Muscle of leg (tissue), 11 donors: ENCODE measurements around the gene TGFBRAP1. TPM values are rescaled to one million over a fixed set of nuclear protein-coding genes. Genes with fewer than 3 reads are reported as not detected.
A peak's percentile ranks its signal among the peaks of the same experiment; 100 is the strongest.

Experiments
- DNase-seq: peaks from one replicate; pipeline ENCODE4 v3.0.0; 2013
- H3K27ac ChIP-seq: one replicate; pipeline ENCODE4 v1.5.1; 2013; ENCODE audit warnings: mild to moderate bottlenecking, low read length, control low read depth
- H3K27me3 ChIP-seq: one replicate; pipeline ENCODE4 v1.6.1; 2013; ENCODE audit warnings: low read length; ENCODE audit not compliant: control insufficient read depth, insufficient read depth
- H3K36me3 ChIP-seq: one replicate; pipeline ENCODE4 v1.6.1; 2013; ENCODE audit warnings: low read length; ENCODE audit not compliant: control insufficient read depth, insufficient read depth
- H3K4me1 ChIP-seq: one replicate; pipeline ENCODE4 v1.6.1; 2013; ENCODE audit warnings: low read length; ENCODE audit not compliant: control insufficient read depth, insufficient read depth
- H3K4me3 ChIP-seq: one replicate; pipeline ENCODE4 v1.5.1; 2013; ENCODE audit warnings: low read length, control low read depth
- H3K9me3 ChIP-seq: replicated peaks from 2 replicates; pipeline ENCODE4 v1.6.1; 2013; ENCODE audit warnings: low read depth, low read length; ENCODE audit not compliant: control insufficient read depth
- WGBS: methylation state at CpG from one replicate; pipeline ENCODE4 v1.1.5; 2013; ENCODE audit warnings: missing lambda C conversion rate; ENCODE audit not compliant: insufficient coverage; 5-methylcytosine and 5-hydroxymethylcytosine counted together
- polyA plus RNA-seq, 8 donors: library from polyadenylated mRNA; unstranded; fragments of 120-200 nt; gene quantifications; one replicate each; pipeline versions ENCODE4 v1.2.1 to v1.2.3, GENCODE V29; 2013; ENCODE audit warnings: inconsistent platforms in 1 of 8, low replicate concordance in 1 of 8; ENCODE audit not compliant: insufficient read length in 8 of 8, insufficient read depth in 1 of 8
- total RNA-seq: library from RNA; stranded (reverse); fragments of 120-200 nt; gene quantifications from one replicate; pipeline ENCODE4 v1.2.4, GENCODE V29; 2013

Gene TGFBRAP1
- total and polyA plus RNA-seq, 9 donors, result 7.1 to 10.5 (median 8.5) TPM

GRCh38 chr2:105283532-105283931, 46.0 kb downstream of the TGFBRAP1 start:
- Histone ChIP-seq H3K27ac (no peak overlapping the region), H3K36me3 (peaks cover 62% of the 10 kb centered on the region), H3K9me3 (no peaks in the 10 kb centered on the region), H3K27me3 (no peaks in the 10 kb centered on the region), H3K4me3 (no peak overlapping the region), H3K4me1 (no peaks in the 10 kb centered on the region)
- no peak for DNase-seq
- WGBS, result 83% methylated on average over 1 of the region's 4 CpGs

GRCh38 chr2:105280281-105280680, 49.3 kb downstream of the TGFBRAP1 start:
- H3K27ac ChIP-seq, result no peak overlapping the region
- no peak overlapping the region for H3K4me3 ChIP-seq
- H3K36me3 ChIP-seq, result peaks cover 65% of the 10 kb centered on the region
- H3K9me3 ChIP-seq, result no peaks in the 10 kb centered on the region
- H3K27me3 ChIP-seq, result no peaks in the 10 kb centered on the region
- H3K4me1 ChIP-seq, result no peaks in the 10 kb centered on the region
- WGBS, result 95% methylated on average over 9 of the region's 10 CpGs
- DNase-seq, result no peak

- WGBS, result 100% methylated on average over 1 of the region's 1 CpG
- no peak for DNase-seq
- Histone ChIP-seq H3K4me3 (no peak overlapping the region), H3K27me3 (no peaks in the 10 kb centered on the region), H3K36me3 (peaks cover 65% of the 10 kb centered on the region), H3K27ac (no peak overlapping the region), H3K9me3 (no peaks in the 10 kb centered on the region), H3K4me1 (no peaks in the 10 kb centered on the region)
Measured at GRCh38 chr2:105279126-105279525, 50.4 kb downstream of the TGFBRAP1 start.

DNA sequence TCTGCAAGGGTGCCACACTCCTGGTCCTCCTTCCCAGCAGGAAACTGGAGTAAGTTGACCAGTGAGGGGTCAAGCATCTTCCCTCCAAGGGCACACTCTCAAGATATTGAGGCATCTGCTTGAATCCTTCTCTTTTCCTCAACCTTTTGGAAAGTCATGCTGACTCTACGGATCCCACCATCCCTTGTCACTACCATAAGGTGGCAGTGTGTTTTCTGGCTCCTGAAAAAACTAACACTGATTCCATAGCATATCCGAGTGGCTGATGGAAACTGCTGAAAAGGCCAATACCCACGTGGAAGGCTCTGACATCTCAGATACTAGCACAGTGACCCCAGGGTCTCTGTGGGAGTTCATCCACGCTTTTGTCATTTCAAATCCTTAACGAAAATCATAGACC, 50.9 kb downstream of the TGFBRAP1 start:
- Histone ChIP-seq H3K36me3 (peaks cover 60% of the 10 kb centered on the region), H3K27ac (no peak overlapping the region), H3K27me3 (no peaks in the 10 kb centered on the region), H3K9me3 (no peaks in the 10 kb centered on the region), H3K4me1 (no peaks in the 10 kb centered on the region), H3K4me3 (no peak overlapping the region)
- 69% methylated on average over 3 of the region's 5 CpGs for WGBS
- peak; percentile 10 for DNase-seq

GRCh38 chr2:105274046-105274445, 55.5 kb downstream of the TGFBRAP1 start:
- peaks cover 53% of the 10 kb centered on the region for H3K36me3 ChIP-seq
- no peak for DNase-seq
- H3K9me3 ChIP-seq, result no peaks in the 10 kb centered on the region
- H3K27me3 ChIP-seq, result no peaks in the 10 kb centered on the region
- 40% methylated on average over 1 of the region's 4 CpGs for WGBS
- no peaks in the 10 kb centered on the region for H3K4me1 ChIP-seq
- no peak overlapping the region for H3K4me3 ChIP-seq
- no peak overlapping the region for H3K27ac ChIP-seq

DNA sequence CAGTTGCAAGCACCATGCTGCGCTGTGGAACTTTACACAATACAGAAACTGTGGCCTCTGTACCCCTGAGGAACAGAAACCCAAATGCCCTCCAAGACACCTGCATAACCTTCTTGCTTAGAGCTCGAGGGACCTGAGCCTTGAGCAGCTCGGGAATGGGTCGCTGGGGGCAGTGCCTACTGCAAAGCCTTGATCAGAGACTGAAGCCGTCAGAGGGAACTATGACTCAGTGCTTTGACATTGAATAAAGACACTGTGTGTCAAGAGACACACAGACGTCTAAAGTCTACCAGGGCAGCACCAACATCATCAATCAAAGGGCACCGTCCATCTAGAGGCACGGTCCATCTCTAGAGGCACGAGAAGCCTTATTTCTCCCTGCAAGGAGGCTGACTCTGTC, 57.4 kb downstream of the TGFBRAP1 start:
- H3K9me3 ChIP-seq, result no peaks in the 10 kb centered on the region
- no peak overlapping the region for H3K4me3 ChIP-seq
- H3K4me1 ChIP-seq, result no peaks in the 10 kb centered on the region
- H3K27me3 ChIP-seq, result no peaks in the 10 kb centered on the region
- no peak overlapping the region for H3K27ac ChIP-seq
- peaks cover 57% of the 10 kb centered on the region for H3K36me3 ChIP-seq
- 87% methylated on average over 8 of the region's 9 CpGs for WGBS
- no peak for DNase-seq

- Histone ChIP-seq H3K36me3 (peaks cover 58% of the 10 kb centered on the region), H3K9me3 (no peaks in the 10 kb centered on the region)
- 86% methylated on average over 5 of the region's 14 CpGs for WGBS
Measured at GRCh38 chr2:105271393-105272045, 58.0 kb downstream of the TGFBRAP1 start.

DNA sequence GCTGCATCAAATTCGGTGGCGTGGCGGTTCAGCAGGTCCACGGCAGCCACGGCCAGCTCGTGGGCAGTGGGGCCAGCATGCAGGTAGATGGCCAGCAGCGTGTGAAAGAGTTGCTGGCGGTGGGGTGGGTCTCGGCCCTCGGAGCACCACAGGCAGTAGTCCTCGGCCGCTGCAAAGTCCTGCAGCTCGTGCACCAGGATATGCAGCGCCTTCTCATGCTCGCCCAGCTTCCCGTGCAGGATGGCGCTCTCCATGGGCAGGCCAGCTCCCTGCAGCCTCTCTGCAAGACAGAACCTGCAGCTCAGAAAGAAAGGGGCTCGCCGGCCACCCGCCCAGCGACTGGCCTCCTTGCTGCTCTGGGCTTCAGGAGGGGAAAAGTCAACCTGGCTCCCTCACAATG, 60.1 kb downstream of the TGFBRAP1 start:
- Histone ChIP-seq H3K4me3 (no peak overlapping the region), H3K27ac (no peak overlapping the region), H3K9me3 (no peaks in the 10 kb centered on the region), H3K27me3 (no peaks in the 10 kb centered on the region), H3K4me1 (no peaks in the 10 kb centered on the region), H3K36me3 (peaks cover 49% of the 10 kb centered on the region)
- no peak for DNase-seq
- 96% methylated on average over 17 of the region's 21 CpGs for WGBS

More at GRCh38 chr2:105271393-105272045, 58.0 kb downstream of the TGFBRAP1 start:
- Histone ChIP-seq H3K4me3 (no peak overlapping the region), H3K27me3 (no peaks in the 10 kb centered on the region), H3K27ac (no peak overlapping the region), H3K4me1 (no peaks in the 10 kb centered on the region)
- DNase-seq, result no peak

- 72% methylated on average over 5 of the region's 10 CpGs for WGBS
- DNase-seq, result no peak
- H3K36me3 ChIP-seq, result peaks cover 20% of the 10 kb centered on the region
Measured at GRCh38 chr2:105262651-105263091, 66.9 kb downstream of the TGFBRAP1 start.

DNA sequence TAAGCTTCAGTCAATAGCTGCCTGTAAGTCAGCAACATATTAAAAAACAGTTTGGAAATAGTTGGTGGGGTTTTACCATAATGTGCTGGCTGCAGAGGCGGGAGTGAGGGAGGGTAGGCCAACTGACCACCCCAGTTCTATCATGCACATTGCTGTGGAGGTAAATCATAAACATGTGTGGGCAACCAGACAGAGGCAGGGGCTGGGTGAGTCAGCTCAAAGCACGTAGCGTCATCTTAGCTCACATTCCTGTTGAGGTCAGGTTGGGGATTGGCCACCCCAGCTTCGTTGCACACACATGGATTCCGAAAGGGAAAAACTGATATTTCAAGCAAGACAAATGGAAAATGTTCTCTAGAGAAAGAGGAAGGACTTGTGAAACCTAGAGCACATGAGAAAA, 68.5 kb downstream of the TGFBRAP1 start:
- 27% methylated on average over 4 of the region's 5 CpGs for WGBS
- H3K27ac ChIP-seq, result no peak overlapping the region
- H3K4me3 ChIP-seq, result no peak overlapping the region
- DNase-seq, result peak; percentile 54
- H3K9me3 ChIP-seq, result no peaks in the 10 kb centered on the region
- peaks cover 7% of the 10 kb centered on the region for H3K36me3 ChIP-seq
- H3K4me1 ChIP-seq, result no peaks in the 10 kb centered on the region
- no peaks in the 10 kb centered on the region for H3K27me3 ChIP-seq

More at GRCh38 chr2:105262651-105263091, 66.9 kb downstream of the TGFBRAP1 start:
- Histone ChIP-seq H3K4me1 (no peaks in the 10 kb centered on the region), H3K9me3 (no peaks in the 10 kb centered on the region), H3K27me3 (no peaks in the 10 kb centered on the region), H3K27ac (no peak overlapping the region), H3K4me3 (no peak overlapping the region)
